K562 (cell line): Measurements from ENCODE around the gene STUM. TPM values are rescaled to one million over a fixed set of nuclear protein-coding genes. Genes with fewer than 3 reads are reported as not detected.

ENCODE experiments used
- ATAC-seq: fragments of 200-7000 bp; cut with Tn5 transposase; 3 replicates; pipeline ENCODE4 v1.9.1; 2020; ENCODE audit warnings: moderate library complexity
- BruUV-seq: library from RNA; stranded (reverse); fragments of 400-500 nt; replicated peaks from 2 replicates; lab custom pipeline; 2021; lab: Mats Ljungman, UMichigan
- CTCF ChIA-PET: fragments of 300-600 bp; formaldehyde crosslinking; extraction: SDS; loops from one replicate; lab custom pipeline; 2021; ENCODE audit warnings: low intra/inter-chr PET ratio; lab: Yijun Ruan, JAX
- POLR2A ChIA-PET: fragments of 300-600, 350-650 bp; sonication (Branson Sonifier 250); formaldehyde crosslinking; extraction: SDS; loops from one replicate; lab custom pipeline; 2021; ENCODE audit warnings: antibody characterized with exemption, inconsistent platforms; lab: Yijun Ruan, JAX
- DNase-seq, 4 experiments: peaks; one replicate each; pipeline versions ENCODE4 v3.0.0 to v3.0.0-alpha.2; 2011 to 2018; ENCODE audit warnings: low spot score in 3 of 4, mixed read lengths in 3 of 4; ENCODE audit errors: extremely low read depth in 1 of 4
- FAIRE-seq: peaks from 2 replicates; lab custom pipeline; 2011; peaks lifted over from hg19 to GRCh38; lab: Jason Lieb, UNC
- H2AFZ ChIP-seq: 2 replicates; pipeline ENCODE4 v1.6.0; 2011; ENCODE audit warnings: low read depth, low read length, control low read depth, inconsistent platforms
- H3K27ac ChIP-seq: fragments of 200-600 bp; 3 replicates; pipeline ENCODE4 v1.8.0; 2011; ENCODE audit warnings: low read depth, mild to moderate bottlenecking, control low read depth, inconsistent platforms, low read length, moderate library complexity, mixed read lengths; ENCODE audit errors: extremely low read depth
- H3K27me3 ChIP-seq, 2 experiments: fragments of 300-600 bp in 1 of 2; 2 replicates in 1 of 2; 3 replicates in 1 of 2; pipeline versions ENCODE4 v1.6.0 to v1.8.0; 2011; ENCODE audit warnings: inconsistent platforms in 2 of 2, low read length in 2 of 2, mild to moderate bottlenecking in 1 of 2, mixed read lengths in 1 of 2, moderate library complexity in 1 of 2; ENCODE audit not compliant: control insufficient read depth in 2 of 2, insufficient read depth in 2 of 2
- H3K36me3 ChIP-seq: fragments of 300-600 bp; 3 replicates; pipeline ENCODE4 v1.8.0; 2011; ENCODE audit warnings: mild to moderate bottlenecking, low read length, inconsistent platforms; ENCODE audit not compliant: control insufficient read depth, insufficient read depth
- H3K4me1 ChIP-seq, 2 experiments: fragments of 200-600 bp in 1 of 2; replicated peaks in 1 of 2; 2 replicates in 1 of 2; 3 replicates in 1 of 2; pipeline versions ENCODE4 v1.5.1 to v1.8.0; 2011; ENCODE audit warnings: inconsistent platforms in 2 of 2, low read length in 2 of 2, mild to moderate bottlenecking in 1 of 2, mixed read lengths in 1 of 2, moderate library complexity in 1 of 2; ENCODE audit not compliant: control insufficient read depth in 2 of 2, insufficient read depth in 2 of 2
- H3K4me2 ChIP-seq: 2 replicates; pipeline ENCODE4 v1.6.1; 2011; ENCODE audit warnings: low read length, control low read depth, inconsistent platforms, mixed read lengths; ENCODE audit not compliant: insufficient read depth
- H3K4me3 ChIP-seq: fragments of 200-600 bp; sonication (generic), shearing (Covaris generic); 2 replicates; pipeline ENCODE4 v1.5.1; 2016; ENCODE audit warnings: control low read depth, inconsistent platforms
- H3K79me2 ChIP-seq: fragments of 200-600 bp; 3 replicates; pipeline ENCODE4 v1.8.0; 2011; ENCODE audit warnings: low read length, inconsistent platforms; ENCODE audit not compliant: control insufficient read depth, insufficient read depth
- H3K9ac ChIP-seq, 2 experiments: 2 replicates each; pipeline versions ENCODE4 v1.6.0 to v1.6.1; 2011; ENCODE audit warnings: low read depth in 2 of 2, low read length in 2 of 2, control low read depth in 1 of 2, inconsistent platforms in 1 of 2, mild to moderate bottlenecking in 1 of 2, mixed read lengths in 1 of 2; ENCODE audit not compliant: insufficient read depth in 1 of 2
- H3K9me1 ChIP-seq: one replicate; pipeline ENCODE4 v1.6.0; 2011; ENCODE audit warnings: inconsistent platforms, mild to moderate bottlenecking, low read length, moderate library complexity; ENCODE audit not compliant: control insufficient read depth, insufficient read depth
- H3K9me3 ChIP-seq: replicated peaks from 2 replicates; pipeline ENCODE4 v1.5.1; 2011; ENCODE audit warnings: low read depth, low read length, inconsistent platforms; ENCODE audit not compliant: control insufficient read depth, insufficient read depth
- H4K20me1 ChIP-seq: replicated peaks from 2 replicates; pipeline ENCODE4 v1.6.1; 2011; ENCODE audit warnings: low read length, inconsistent platforms, mixed read lengths; ENCODE audit not compliant: control insufficient read depth, insufficient read depth
- YY1 ChIP-seq, 3 experiments: IDR thresholded peaks; 2 replicates each; pipeline ENCODE4 v1.6.1; 2011; ENCODE audit warnings: low read length in 2 of 3, mild to moderate bottlenecking in 2 of 3, moderate library complexity in 2 of 3, borderline replicate concordance in 1 of 3, control low read depth in 1 of 3, low read depth in 1 of 3; ENCODE audit not compliant: insufficient read depth in 3 of 3, insufficient replicate concordance in 2 of 3, control insufficient read depth in 1 of 3, insufficient read length in 1 of 3; ENCODE audit errors: extremely low read depth in 1 of 3
- ZNF41 ChIP-seq: fragments of 250-450 bp; sonication (Bioruptor Pico); conservative IDR thresholded peaks from 2 replicates; pipeline ENCODE4 v1.4.0; 2020; ENCODE audit warnings: mild to moderate bottlenecking
- ZNF75A ChIP-seq: fragments of 450-650 bp; formaldehyde crosslinking; IDR thresholded peaks from 2 replicates; pipeline ENCODE4 v1.4.0; 2020; ENCODE audit warnings: mild to moderate bottlenecking
- WGBS: fragments of 100-300 bp; shearing (Covaris generic); methylation state at CpG from one replicate; pipeline ENCODE4 v1.1.6; 2016; ENCODE audit warnings: low coverage, mixed read lengths; ENCODE audit not compliant: insufficient coverage; ENCODE audit errors: missing lambda C conversion rate; 5-methylcytosine and 5-hydroxymethylcytosine counted together
- in situ Hi-C: fragments of 300-500 bp; cut with MboI; formaldehyde crosslinking; loops from 4 replicates; pipeline ENCODE4 v1.15.0; 2018; ENCODE audit warnings: inconsistent platforms, mixed read lengths
- intact Hi-C: fragments of 100-400 bp; cut with micrococcal nuclease; formaldehyde crosslinking; loops from 2 replicates; pipeline ENCODE4 v1.14.2; 2022
- polyA plus RNA-seq, 8 experiments: library from polyadenylated mRNA; depleted of rRNA in 4 of 8; stranded (reverse) in 5 of 8; unstranded in 3 of 8; fragments of >200 nt; fragmentation: Nextera tagmentation in 2 of 8; fragmentation: Illumina TruSeq in 1 of 8; extraction: Ambion mirVana in 2 of 8; extraction: Trizol in 1 of 8; gene quantifications; 2 replicates each; pipeline versions ENCODE4 v1.2.1 to v1.2.3, GENCODE V29; 2011 to 2014; ENCODE audit warnings: inconsistent platforms in 1 of 8, missing spikeins in 1 of 8
- total RNA-seq, 7 experiments: library from RNA; depleted of rRNA in 6 of 7; stranded (reverse); fragments of >200 nt in 6 of 7; fragmentation: Illumina TruSeq in 2 of 7; extraction: Trizol in 2 of 7; gene quantifications; 2 replicates each; pipeline versions ENCODE4 v1.2.1 to v1.2.3, GENCODE V29; 2011 to 2021; ENCODE audit warnings: low replicate concordance in 1 of 7
- TF ChIP-seq, protein P1 (sequence below), 2 experiments: IDR thresholded peaks; 2 replicates each; pipeline ENCODE4 v1.6.1; 2011; ENCODE audit warnings: borderline replicate concordance in 1 of 2, control low read depth in 1 of 2, low read depth in 1 of 2, low read length in 1 of 2, mild to moderate bottlenecking in 1 of 2, mixed read lengths in 1 of 2, moderate library complexity in 1 of 2; ENCODE audit not compliant: insufficient read depth in 1 of 2, insufficient read length in 1 of 2, poor library complexity in 1 of 2, severe bottlenecking in 1 of 2; ENCODE audit errors: extremely low read depth in 1 of 2

STUM gene
- total and polyA plus RNA-seq, 9 of the 15 experiments (the other 6 are each of a cell fraction or from before 2014, with no cell fraction given): not detected

DNA sequence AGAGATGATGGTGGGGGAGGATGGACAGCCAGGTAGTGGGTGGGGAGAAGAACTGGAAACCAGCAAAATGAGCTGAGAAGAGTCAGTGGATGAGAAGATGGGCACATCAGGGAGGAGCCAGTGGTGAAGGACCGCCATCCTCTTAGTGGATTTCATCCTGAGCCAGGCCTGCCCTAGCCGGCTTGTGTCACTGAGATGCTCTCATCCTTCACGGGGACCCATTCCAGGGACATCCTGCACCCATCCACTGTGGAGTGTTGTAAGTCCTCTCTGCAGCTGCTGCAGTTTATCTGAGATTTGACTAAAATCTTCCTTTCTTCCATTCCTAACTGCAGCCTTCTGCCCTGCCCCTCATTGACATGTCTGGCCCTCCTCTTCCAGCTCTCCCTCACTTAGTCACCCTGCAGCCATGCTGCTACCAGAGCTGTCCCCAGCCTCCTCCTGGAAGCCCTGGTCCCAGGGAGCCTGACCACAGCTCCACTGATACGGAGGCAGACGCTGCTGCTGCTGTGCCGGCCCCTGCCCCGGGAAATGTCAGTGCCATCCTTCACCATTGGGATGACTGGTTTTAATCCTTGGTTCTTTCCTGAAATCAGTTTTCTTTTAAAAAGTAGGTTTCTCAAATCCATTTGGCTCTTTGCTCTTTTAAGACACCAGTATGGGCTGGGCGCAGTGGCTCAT is 33.2 kb downstream of the STUM start:
- Histone ChIP-seq H3K27me3 (peaks cover 23 to 54% of the 10 kb centered on the region in 2 experiments), H3K9me3 (no peaks in the 10 kb centered on the region), H3K9me1 (no peaks in the 10 kb centered on the region), H3K4me1 (peaks cover 0 to 7% of the 10 kb centered on the region in 2 experiments; a peak in 3 of 5 replicates), H3K27ac (no peak overlapping the region), H3K4me2 (no peak overlapping the region), H3K4me3 (no peak overlapping the region), H4K20me1 (peaks cover 3% of the 10 kb centered on the region; the same call in 1 of the 2 replicates), H3K9ac (no peak overlapping the region), H2AFZ (no peak overlapping the region), H3K36me3 (no peaks in the 10 kb centered on the region), H3K79me2 (no peaks in the 10 kb centered on the region)
- no TSS peak for BruUV-seq
- FAIRE-seq (no peak), ATAC-seq (no peak), DNase-seq (no peak)
- intact Hi-C loops: no loop called here
- POLR2A ChIA-PET: interaction anchor here (0.9 to 1.2 kb wide), 3 partner anchors 10 to 519 kb away, joined by 3 read pairs; partner anchors contain the start of gene H3-3A
- CTCF ChIA-PET: no interaction called here
- in situ Hi-C loops: no loop called here
- WGBS: under 1% methylated on average over 8 of the region's 8 CpGs
- TF ChIP-seq ZNF75A (CRISPR knock-in tag): no peak
- no peak for TF ChIP-seq YY1 (IDR thresholded peaks at IDR 0.05; ENCODE audit: borderline replicate concordance in 1 of 3, control insufficient read depth in 1 of 3, extremely low read depth in 1 of 3, insufficient read depth in 3 of 3, insufficient read length in 1 of 3, insufficient replicate concordance in 2 of 3, low read depth in 1 of 3, low read length in 2 of 3)
- TF ChIP-seq, protein P1, sequence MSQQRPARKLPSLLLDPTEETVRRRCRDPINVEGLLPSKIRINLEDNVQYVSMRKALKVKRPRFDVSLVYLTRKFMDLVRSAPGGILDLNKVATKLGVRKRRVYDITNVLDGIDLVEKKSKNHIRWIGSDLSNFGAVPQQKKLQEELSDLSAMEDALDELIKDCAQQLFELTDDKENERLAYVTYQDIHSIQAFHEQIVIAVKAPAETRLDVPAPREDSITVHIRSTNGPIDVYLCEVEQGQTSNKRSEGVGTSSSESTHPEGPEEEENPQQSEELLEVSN (IDR thresholded peaks at IDR 0.05; ENCODE audit: borderline replicate concordance in 1 of 2, extremely low read depth in 1 of 2, insufficient read depth in 1 of 2, insufficient read length in 1 of 2, low read depth in 1 of 2, low read length in 1 of 2, poor library complexity in 1 of 2, severe bottlenecking in 1 of 2): no peak
- TF ChIP-seq ZNF41 (CRISPR knock-in tag): no peak
- TF ChIP-seq, all 486 proteins: peak for 0
